Peyer's patch (tissue), 4 donors: ENCODE results near the gene BBS9.

Experiments used
- POLR2A ChIP-seq, 2 donors: fragments of 450-650 bp; IDR thresholded peaks; one replicate each; pipeline ENCODE4 v1.5.1; 2017; ENCODE audit warnings: antibody characterized with exemption in 2 of 2, mild to moderate bottlenecking in 2 of 2, moderate library complexity in 2 of 2
- TF ChIP-seq, protein P1 (sequence below), 6 experiments: fragments of 450-650 bp in 4 of 6; fragments of 200-600 bp in 2 of 6; sonication (generic) in 1 of 6; IDR thresholded peaks; one replicate each; pipeline ENCODE4 v1.5.1; 2017 to 2019; ENCODE audit warnings: antibody characterized with exemption in 6 of 6, mild to moderate bottlenecking in 3 of 6, moderate library complexity in 1 of 6

DNA sequence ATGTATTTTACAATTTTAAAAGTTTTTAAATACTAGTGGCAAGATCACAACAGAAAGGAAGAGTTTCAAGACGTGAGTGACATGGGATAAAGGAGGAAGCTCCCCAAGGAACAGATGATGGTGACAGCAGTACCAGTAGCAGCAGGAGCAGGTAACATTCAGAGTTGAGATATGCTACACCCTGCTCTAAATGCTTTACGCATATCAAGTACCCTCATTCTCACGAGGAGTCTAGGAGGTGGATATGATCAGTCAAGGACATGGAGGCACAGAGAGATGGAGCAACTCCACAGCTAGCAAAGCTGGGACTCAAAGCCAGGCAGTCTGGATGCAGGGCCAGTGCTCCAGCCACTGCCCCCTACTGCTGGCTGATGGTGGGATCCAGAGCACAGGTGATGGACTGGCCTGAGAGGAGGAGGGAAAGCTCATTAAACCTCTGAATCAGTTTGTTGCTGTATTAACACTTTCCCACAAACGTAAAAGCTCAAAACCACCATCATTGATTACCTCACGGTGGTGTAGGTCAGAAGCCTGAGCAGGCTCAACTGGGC, 37.6 kb upstream of the BBS9 start:
- TF ChIP-seq, protein P1, sequence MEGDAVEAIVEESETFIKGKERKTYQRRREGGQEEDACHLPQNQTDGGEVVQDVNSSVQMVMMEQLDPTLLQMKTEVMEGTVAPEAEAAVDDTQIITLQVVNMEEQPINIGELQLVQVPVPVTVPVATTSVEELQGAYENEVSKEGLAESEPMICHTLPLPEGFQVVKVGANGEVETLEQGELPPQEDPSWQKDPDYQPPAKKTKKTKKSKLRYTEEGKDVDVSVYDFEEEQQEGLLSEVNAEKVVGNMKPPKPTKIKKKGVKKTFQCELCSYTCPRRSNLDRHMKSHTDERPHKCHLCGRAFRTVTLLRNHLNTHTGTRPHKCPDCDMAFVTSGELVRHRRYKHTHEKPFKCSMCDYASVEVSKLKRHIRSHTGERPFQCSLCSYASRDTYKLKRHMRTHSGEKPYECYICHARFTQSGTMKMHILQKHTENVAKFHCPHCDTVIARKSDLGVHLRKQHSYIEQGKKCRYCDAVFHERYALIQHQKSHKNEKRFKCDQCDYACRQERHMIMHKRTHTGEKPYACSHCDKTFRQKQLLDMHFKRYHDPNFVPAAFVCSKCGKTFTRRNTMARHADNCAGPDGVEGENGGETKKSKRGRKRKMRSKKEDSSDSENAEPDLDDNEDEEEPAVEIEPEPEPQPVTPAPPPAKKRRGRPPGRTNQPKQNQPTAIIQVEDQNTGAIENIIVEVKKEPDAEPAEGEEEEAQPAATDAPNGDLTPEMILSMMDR (IDR thresholded peaks at IDR 0.05), result no peak
- no peak for TF ChIP-seq POLR2A (IDR thresholded peaks at IDR 0.05)
